Omental fat pad (tissue), 4 donors: ENCODE data around the gene ANK2. TPM values are rescaled to one million over a fixed set of nuclear protein-coding genes. Genes with fewer than 3 reads are reported as not detected.
"Not testable (repeated sequence)": the region's sequence is repeated elsewhere in the genome, so short reads cannot be mapped to it uniquely, and the experiment has no call there.

Experiments
- ATAC-seq: fragments of 150-250 bp; one replicate; pipeline ENCODE4 v1.9.1; 2016; ENCODE audit warnings: mild to moderate bottlenecking, moderate library complexity; ENCODE audit not compliant: low FRiP score
- DNase-seq: peaks from one replicate; pipeline ENCODE4 v3.0.0-alpha.2; 2019; ENCODE audit warnings: low spot score
- CTCF ChIP-seq, 3 donors: fragments of 450-650 bp; IDR thresholded peaks; one replicate each; pipeline ENCODE4 v1.5.1; 2016 to 2017; ENCODE audit warnings: antibody characterized with exemption in 3 of 3, mild to moderate bottlenecking in 3 of 3, moderate library complexity in 2 of 3
- total RNA-seq, 4 donors: library from RNA; depleted of rRNA; stranded (reverse); fragments of >200 nt; gene quantifications; one replicate each; pipeline ENCODE4 v1.1.0, GENCODE V29; 2016

ANK2 gene
- total RNA-seq, 4 donors from 2014 or later: 51.4 to 200 (median 84.9) TPM

- no peak for TF ChIP-seq CTCF (IDR thresholded peaks at IDR 0.05)
- DNase-seq (no peak), ATAC-seq (no peak)
Measured at GRCh38 chr4:113059449-113060182, 10.2 kb downstream of the ANK2 start.

GRCh38 chr4:113060853-113061252 lies 11.4 kb downstream of the ANK2 start:
- DNase-seq (no peak), ATAC-seq (no peak)
- no peak for TF ChIP-seq CTCF (IDR thresholded peaks at IDR 0.05)

GRCh38 chr4:113064244-113064643 lies 14.8 kb downstream of the ANK2 start:
- no peak for DNase-seq
- ATAC-seq: no peak
- no peak for TF ChIP-seq CTCF (IDR thresholded peaks at IDR 0.05)

GRCh38 chr4:113065629-113066028 lies 16.2 kb downstream of the ANK2 start:
- ATAC-seq (no peak), DNase-seq (no peak)
- TF ChIP-seq CTCF (IDR thresholded peaks at IDR 0.05): no peak

- not testable (repeated sequence) for DNase-seq, ATAC-seq
Measured at GRCh38 chr4:113068771-113069170, 19.3 kb downstream of the ANK2 start.

- peak; percentile 59 for ATAC-seq
- TF ChIP-seq CTCF (IDR thresholded peaks at IDR 0.05): no peak
- no peak for DNase-seq
Measured at GRCh38 chr4:113069212-113069892, 19.9 kb downstream of the ANK2 start.

GRCh38 chr4:113070755-113071154 lies 21.3 kb downstream of the ANK2 start:
- no peak for DNase-seq
- no peak for TF ChIP-seq CTCF (IDR thresholded peaks at IDR 0.05)
- no peak for ATAC-seq
